ENCODE data around the gene TSPAN9.

The TSPAN9 gene

GRCh38 chr12:3115078-3115477 lies 37.9 kb downstream of the TSPAN9 start:
- TF ChIP-seq MAX (IDR thresholded peaks at IDR 0.05; ENCODE audit: low read depth, low read length) (no peak), POLR2A (IDR thresholded peaks at IDR 0.05; ENCODE audit: extremely low read depth, insufficient read length) (no peak), MYC (IDR thresholded peaks at IDR 0.05; ENCODE audit: low read depth, low read length) (no peak)
- TF ChIP-seq, protein P1, sequence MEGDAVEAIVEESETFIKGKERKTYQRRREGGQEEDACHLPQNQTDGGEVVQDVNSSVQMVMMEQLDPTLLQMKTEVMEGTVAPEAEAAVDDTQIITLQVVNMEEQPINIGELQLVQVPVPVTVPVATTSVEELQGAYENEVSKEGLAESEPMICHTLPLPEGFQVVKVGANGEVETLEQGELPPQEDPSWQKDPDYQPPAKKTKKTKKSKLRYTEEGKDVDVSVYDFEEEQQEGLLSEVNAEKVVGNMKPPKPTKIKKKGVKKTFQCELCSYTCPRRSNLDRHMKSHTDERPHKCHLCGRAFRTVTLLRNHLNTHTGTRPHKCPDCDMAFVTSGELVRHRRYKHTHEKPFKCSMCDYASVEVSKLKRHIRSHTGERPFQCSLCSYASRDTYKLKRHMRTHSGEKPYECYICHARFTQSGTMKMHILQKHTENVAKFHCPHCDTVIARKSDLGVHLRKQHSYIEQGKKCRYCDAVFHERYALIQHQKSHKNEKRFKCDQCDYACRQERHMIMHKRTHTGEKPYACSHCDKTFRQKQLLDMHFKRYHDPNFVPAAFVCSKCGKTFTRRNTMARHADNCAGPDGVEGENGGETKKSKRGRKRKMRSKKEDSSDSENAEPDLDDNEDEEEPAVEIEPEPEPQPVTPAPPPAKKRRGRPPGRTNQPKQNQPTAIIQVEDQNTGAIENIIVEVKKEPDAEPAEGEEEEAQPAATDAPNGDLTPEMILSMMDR (IDR thresholded peaks at IDR 0.05; ENCODE audit: low read depth, low read length), result no peak
- no peak for DNase-seq (ENCODE audit: low read depth)
- no peak overlapping the region for H3K4me3 ChIP-seq (ENCODE audit: low read depth, low read length)

DNA sequence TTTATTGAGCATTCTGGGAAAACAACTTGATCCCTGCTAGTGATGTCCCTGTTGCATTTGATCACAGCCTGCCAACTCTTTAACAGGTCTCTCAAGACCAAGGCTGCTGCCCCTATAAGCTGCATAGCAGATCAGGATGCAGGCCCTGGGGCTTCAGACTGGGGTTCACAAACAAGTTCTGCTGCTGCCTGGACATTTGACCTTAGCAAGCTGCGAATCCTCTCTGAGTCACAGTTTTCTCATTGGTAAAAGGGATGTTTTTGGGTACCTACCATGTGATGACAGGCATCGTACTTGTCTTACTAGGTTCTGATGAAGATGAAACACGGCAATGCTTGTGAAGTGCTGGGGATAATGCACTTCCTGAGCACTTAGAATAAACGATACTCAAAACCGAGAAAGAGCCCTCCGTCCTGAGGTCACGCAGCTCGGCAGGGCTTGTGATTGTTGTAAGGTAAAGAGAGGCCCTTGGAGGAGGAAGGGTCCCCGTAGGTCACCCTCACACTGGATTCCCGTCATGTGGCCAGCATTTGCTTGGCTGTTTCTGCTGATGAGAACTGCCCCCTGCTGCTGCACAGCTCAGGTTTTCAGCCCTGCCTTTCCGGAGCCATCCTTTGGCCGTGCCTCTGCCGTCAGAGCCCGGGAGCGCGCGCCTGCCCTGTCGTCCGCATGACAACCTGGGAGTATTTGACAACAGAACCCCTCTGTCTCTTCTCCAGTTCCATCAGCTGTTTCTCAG lies 39.1 kb downstream of the TSPAN9 start:
- DNase-seq (ENCODE audit: low read depth), result no peak
- no peak overlapping the region for H3K4me3 ChIP-seq (ENCODE audit: low read depth, low read length)
- TF ChIP-seq, protein P1 (IDR thresholded peaks at IDR 0.05; ENCODE audit: low read depth, low read length), result no peak
- TF ChIP-seq MYC (IDR thresholded peaks at IDR 0.05; ENCODE audit: low read depth, low read length), result no peak

- no peak for DNase-seq (ENCODE audit: low read depth)
- no peak for TF ChIP-seq POLR2A (IDR thresholded peaks at IDR 0.05; ENCODE audit: extremely low read depth, insufficient read length)
- no peak for TF ChIP-seq MAX (IDR thresholded peaks at IDR 0.05; ENCODE audit: low read depth, low read length)
- TF ChIP-seq, protein P1 (IDR thresholded peaks at IDR 0.05; ENCODE audit: low read depth, low read length), result no peak
- no peak for TF ChIP-seq MYC (IDR thresholded peaks at IDR 0.05; ENCODE audit: low read depth, low read length)
- no peak overlapping the region for H3K4me3 ChIP-seq (ENCODE audit: low read depth, low read length)
These were observed 40.0 kb downstream of the TSPAN9 start for GRCh38 chr12:3117144-3117581.

GRCh38 chr12:3117591-3118015 lies 40.4 kb downstream of the TSPAN9 start:
- DNase-seq (ENCODE audit: low read depth), result no peak
- no peak overlapping the region for H3K4me3 ChIP-seq (ENCODE audit: low read depth, low read length)
- TF ChIP-seq POLR2A (IDR thresholded peaks at IDR 0.05; ENCODE audit: extremely low read depth, insufficient read length) (no peak), MYC (IDR thresholded peaks at IDR 0.05; ENCODE audit: low read depth, low read length) (no peak), MAX (IDR thresholded peaks at IDR 0.05; ENCODE audit: low read depth, low read length) (no peak)
- TF ChIP-seq, protein P1 (IDR thresholded peaks at IDR 0.05; ENCODE audit: low read depth, low read length), result no peak

DNA sequence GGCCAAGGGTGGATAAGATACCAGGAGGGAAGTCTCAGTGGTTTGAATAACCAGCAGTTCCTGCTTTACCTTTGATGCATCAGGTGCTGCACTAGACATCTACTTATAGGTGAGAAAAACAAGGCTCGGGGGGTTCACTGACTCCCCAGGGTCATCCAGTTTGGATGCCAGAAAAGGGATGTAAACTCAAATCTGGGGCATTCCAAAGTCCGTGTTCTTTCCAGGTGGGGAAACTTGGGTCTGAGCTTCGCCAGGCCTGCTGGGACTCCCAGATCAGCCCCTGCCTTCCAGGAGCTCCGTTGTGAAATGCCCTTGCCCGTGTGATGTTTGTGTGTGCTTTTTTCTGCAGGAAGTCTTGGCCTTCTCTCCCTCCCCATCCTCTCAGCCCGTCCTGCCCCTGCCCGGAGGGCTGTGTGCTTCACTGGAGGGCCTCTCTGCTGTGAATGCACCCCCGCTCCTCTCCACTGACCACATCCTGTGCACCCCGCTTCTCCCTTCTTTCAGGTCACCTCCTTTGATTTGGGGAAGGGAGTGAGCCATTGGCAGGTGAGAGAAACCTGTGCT lies 42.1 kb downstream of the TSPAN9 start:
- no peak overlapping the region for H3K4me3 ChIP-seq (ENCODE audit: low read depth, low read length)
- TF ChIP-seq MYC (IDR thresholded peaks at IDR 0.05; ENCODE audit: low read depth, low read length) (no peak), MAX (IDR thresholded peaks at IDR 0.05; ENCODE audit: low read depth, low read length) (no peak), POLR2A (IDR thresholded peaks at IDR 0.05; ENCODE audit: extremely low read depth, insufficient read length) (no peak)
- TF ChIP-seq, protein P1 (IDR thresholded peaks at IDR 0.05; ENCODE audit: low read depth, low read length), result no peak
- no peak for DNase-seq (ENCODE audit: low read depth)

Measured in NB4 (cell line).